Measurements from ENCODE around the gene SPP1. TPM values are rescaled to one million over a fixed set of nuclear protein-coding genes. Genes with fewer than 3 reads are reported as not detected.
A peak's percentile ranks its signal among the peaks of the same experiment; 100 is the strongest.

The SPP1 gene
- polyA plus RNA-seq, 3 donors = 0.08 TPM; not detected in 2

- no peak for DNase-seq
- Mint-ChIP-seq H3K4me1 (peaks cover 2% of the 10 kb centered on the region), H3K9me3 (peaks cover 0 to 2% (median 0%) of the 10 kb centered on the region in 7 donors), H3K27ac (no peak overlapping the region), H3K4me3 (no peak overlapping the region), H3K36me3 (no peaks in the 10 kb centered on the region), H3K27me3 (ENCODE audit: low read depth in 3 of 3) (peaks cover 0 to 3% (median 2%) of the 10 kb centered on the region in 3 donors)
- no peak overlapping the region for H3K4me2 ChIP-seq (replicated peaks; ENCODE audit: extremely low read depth, low read length, poor library complexity, severe bottlenecking)
- no peaks in the 10 kb centered on the region for H3K4me1 ChIP-seq (ENCODE audit: control insufficient read depth in 1 of 2, insufficient read depth in 2 of 2, low read length in 2 of 2)
- H3K27me3 ChIP-seq (ENCODE audit: control insufficient read depth in 2 of 2, insufficient read depth in 2 of 2, low read length in 2 of 2) = no peaks in the 10 kb centered on the region
- H3K4me3 ChIP-seq (replicated peaks in 1 of 3; ENCODE audit: low read depth in 2 of 3, low read length in 3 of 3) = no peak overlapping the region
- H4K20me1 ChIP-seq (ENCODE audit: insufficient read depth, low read length) = no peaks in the 10 kb centered on the region
- 80% methylated on average over 4 of the region's 6 CpGs for WGBS (ENCODE audit: insufficient coverage)
- H3K36me3 ChIP-seq (replicated peaks in 1 of 2; ENCODE audit: control insufficient read depth in 1 of 2, insufficient read depth in 2 of 2, low read length in 2 of 2) = no peaks in the 10 kb centered on the region
- no peak overlapping the region for H3K9ac ChIP-seq (ENCODE audit: insufficient read depth, low read length, poor library complexity, severe bottlenecking)
- TF ChIP-seq CTCF (IDR thresholded peaks at IDR 0.05) = no peak
- H3K27ac ChIP-seq (ENCODE audit: low read depth in 1 of 2, low read length in 2 of 2) = no peak overlapping the region
- intact Hi-C loops (cut with micrococcal nuclease) = no loop called here
- no peaks in the 10 kb centered on the region for H3K79me2 ChIP-seq (ENCODE audit: insufficient read depth, low read length)
- H3K9me3 ChIP-seq (replicated peaks in 1 of 2; ENCODE audit: control insufficient read depth in 1 of 2, insufficient read depth in 1 of 2, low read length in 2 of 2) = no peaks in the 10 kb centered on the region
- H2AFZ ChIP-seq (ENCODE audit: insufficient read depth, low read depth, low read length, poor library complexity, severe bottlenecking) = no peak overlapping the region
Observed at GRCh38 chr4:87947381-87948160, 27.9 kb upstream of the SPP1 start.

- H3K27me3 ChIP-seq (ENCODE audit: control insufficient read depth in 2 of 2, insufficient read depth in 2 of 2, low read length in 2 of 2) = no peaks in the 10 kb centered on the region
- H3K4me1 Mint-ChIP-seq = peaks cover 11% of the 10 kb centered on the region
- no peak overlapping the region for H2AFZ ChIP-seq (ENCODE audit: insufficient read depth, low read depth, low read length, poor library complexity, severe bottlenecking)
- 60% methylated on average over 1 of the region's 1 CpG for WGBS (ENCODE audit: insufficient coverage)
- no peaks in the 10 kb centered on the region for H3K79me2 ChIP-seq (ENCODE audit: insufficient read depth, low read length)
- H3K4me3 Mint-ChIP-seq = no peak overlapping the region
- DNase-seq = no peak
- intact Hi-C loops (cut with micrococcal nuclease) = no loop called here
- H3K27me3 Mint-ChIP-seq (ENCODE audit: low read depth in 3 of 3) = peaks cover 0 to 3% (median 2%) of the 10 kb centered on the region in 3 donors
- H3K4me2 ChIP-seq (replicated peaks; ENCODE audit: extremely low read depth, low read length, poor library complexity, severe bottlenecking) = no peak overlapping the region
- H3K36me3 ChIP-seq (replicated peaks in 1 of 2; ENCODE audit: control insufficient read depth in 1 of 2, insufficient read depth in 2 of 2, low read length in 2 of 2) = no peaks in the 10 kb centered on the region
- H3K27ac ChIP-seq (ENCODE audit: low read depth in 1 of 2, low read length in 2 of 2) = no peak overlapping the region
- H4K20me1 ChIP-seq (ENCODE audit: insufficient read depth, low read length) = no peaks in the 10 kb centered on the region
- peaks cover 0 to 2% (median 0%) of the 10 kb centered on the region in 7 donors for H3K9me3 Mint-ChIP-seq
- peak overlapping the region in 1 of 7 donors; percentile 41 for H3K27ac Mint-ChIP-seq
- no peak for TF ChIP-seq CTCF (IDR thresholded peaks at IDR 0.05)
- H3K9me3 ChIP-seq (replicated peaks in 1 of 2; ENCODE audit: control insufficient read depth in 1 of 2, insufficient read depth in 1 of 2, low read length in 2 of 2) = no peaks in the 10 kb centered on the region
- H3K4me3 ChIP-seq (replicated peaks in 1 of 3; ENCODE audit: low read depth in 2 of 3, low read length in 3 of 3) = no peak overlapping the region
- no peaks in the 10 kb centered on the region for H3K36me3 Mint-ChIP-seq
- no peak overlapping the region for H3K9ac ChIP-seq (ENCODE audit: insufficient read depth, low read length, poor library complexity, severe bottlenecking)
- peaks cover 0 to 9% of the 10 kb centered on the region in 2 donors for H3K4me1 ChIP-seq (ENCODE audit: control insufficient read depth in 1 of 2, insufficient read depth in 2 of 2, low read length in 2 of 2)
Observed at GRCh38 chr4:87949961-87950360, 25.6 kb upstream of the SPP1 start.

All from CD14-positive monocyte (primary cell).